Fibroblast of lung (primary cell): ENCODE data around the gene KCNJ6. TPM values are rescaled to one million over a fixed set of nuclear protein-coding genes. Genes with fewer than 3 reads are reported as not detected.
A peak's percentile ranks its signal among the peaks of the same experiment; 100 is the strongest.

Source experiments
- DNase-seq, 2 donors: peaks; one replicate each; pipeline versions ENCODE4 v3.0.0 to v3.0.0-alpha.2; 2010; ENCODE audit warnings: low read depth in 2 of 2
- H2AFZ ChIP-seq: 2 replicates; pipeline ENCODE4 v1.5.1; 2012; ENCODE audit warnings: low read length, control low read depth, inconsistent platforms
- H3K27ac ChIP-seq: 2 replicates; pipeline ENCODE4 v1.5.1; 2011; ENCODE audit warnings: low read length, control low read depth; ENCODE audit not compliant: insufficient read depth
- H3K27me3 ChIP-seq: 2 replicates; pipeline ENCODE4 v1.5.1; 2011; ENCODE audit warnings: mild to moderate bottlenecking, low read length; ENCODE audit not compliant: control insufficient read depth, insufficient read depth
- H3K36me3 ChIP-seq: 2 replicates; pipeline ENCODE4 v1.5.1; 2011; ENCODE audit warnings: low read length; ENCODE audit not compliant: control insufficient read depth, insufficient read depth
- H3K4me1 ChIP-seq: 2 replicates; pipeline ENCODE4 v1.5.1; 2011; ENCODE audit warnings: low read length; ENCODE audit not compliant: control insufficient read depth, insufficient read depth; ENCODE audit errors: extremely low read depth
- H3K4me2 ChIP-seq: 2 replicates; pipeline ENCODE4 v1.5.1; 2011; ENCODE audit warnings: low read length, control low read depth; ENCODE audit not compliant: insufficient read depth; ENCODE audit errors: extremely low read depth
- H3K4me3 ChIP-seq, 4 experiments: fragments of 200-600 bp in 1 of 4; sonication (generic) in 1 of 4; replicated peaks in 1 of 4; 2 replicates each; pipeline ENCODE4 v1.5.1; 2011 to 2016; ENCODE audit warnings: low read length in 4 of 4, low read depth in 3 of 4, mild to moderate bottlenecking in 3 of 4, control low read depth in 2 of 4, inconsistent platforms in 1 of 4, mixed read lengths in 1 of 4; ENCODE audit not compliant: insufficient read depth in 1 of 4; ENCODE audit errors: control extremely low read depth in 1 of 4
- H3K79me2 ChIP-seq: 2 replicates; pipeline ENCODE4 v1.5.1; 2012; ENCODE audit warnings: mild to moderate bottlenecking, low read length, inconsistent platforms; ENCODE audit not compliant: control insufficient read depth, insufficient read depth
- H3K9ac ChIP-seq: 2 replicates; pipeline ENCODE4 v1.5.1; 2011; ENCODE audit warnings: mild to moderate bottlenecking, low read length, control low read depth; ENCODE audit not compliant: insufficient read depth
- H3K9me3 ChIP-seq: 2 replicates; pipeline ENCODE4 v1.5.1; 2012; ENCODE audit warnings: low read depth, low read length; ENCODE audit not compliant: control insufficient read depth, insufficient read depth
- H4K20me1 ChIP-seq: 2 replicates; pipeline ENCODE4 v1.5.1; 2011; ENCODE audit warnings: low read length; ENCODE audit not compliant: control insufficient read depth, insufficient read depth; ENCODE audit errors: extremely low read depth
- EZH2 ChIP-seq: IDR thresholded peaks from 2 replicates; pipeline ENCODE4 v1.5.1; 2012; ENCODE audit warnings: low read length, control low read depth, mild to moderate bottlenecking; ENCODE audit errors: missing control alignments
- polyA plus RNA-seq, 2 donors: library from polyadenylated mRNA; depleted of rRNA in 1 of 2; stranded (reverse) in 1 of 2; unstranded in 1 of 2; fragments of >200 nt; gene quantifications; 2 replicates each; pipeline ENCODE4 v1.2.1, GENCODE V29; 2011 to 2012; ENCODE audit warnings: missing spikeins in 1 of 2
- total RNA-seq: library from RNA; depleted of rRNA; stranded (reverse); fragments of >200 nt; gene quantifications from 2 replicates; pipeline ENCODE4 v1.2.1, GENCODE V29; 2014
- TF ChIP-seq, protein P1 (sequence below), 2 donors: IDR thresholded peaks in 1 of 2; conservative IDR thresholded peaks in 1 of 2; 1 replicate in 1 of 2; 2 replicates in 1 of 2; pipeline ENCODE4 v1.5.1; 2011 to 2012; ENCODE audit warnings: low read length in 2 of 2, control low read depth in 1 of 2, inconsistent platforms in 1 of 2, low read depth in 1 of 2, mild to moderate bottlenecking in 1 of 2

KCNJ6 gene
- total and polyA plus RNA-seq, 2 donors (not counting 1 experiment from before 2014, with no cell fraction given), result under 0.01 to 7.6 TPM

DNA sequence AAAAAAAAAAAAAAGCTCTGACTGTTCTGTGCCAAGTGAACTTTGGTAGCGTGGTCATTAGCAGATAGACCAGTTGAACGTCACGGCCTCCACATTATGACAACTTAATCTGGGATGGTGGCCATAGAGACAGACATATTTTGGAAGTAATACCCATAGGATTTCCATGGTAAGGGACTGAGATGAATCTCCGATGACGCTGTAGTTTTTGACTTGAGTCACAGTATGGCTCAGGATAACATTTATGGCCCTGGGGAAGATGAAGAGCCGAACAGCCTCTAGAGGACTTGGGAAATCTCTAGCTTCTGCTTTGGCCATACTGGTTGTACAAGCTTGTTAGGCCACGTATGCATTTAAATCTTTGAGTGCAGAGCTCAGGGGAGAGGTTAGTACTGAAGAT is 214.0 kb downstream of the KCNJ6 start:
- no peaks in the 10 kb centered on the region for H3K27me3 ChIP-seq
- no peaks in the 10 kb centered on the region for H3K79me2 ChIP-seq
- H4K20me1 ChIP-seq, result no peaks in the 10 kb centered on the region

DNA sequence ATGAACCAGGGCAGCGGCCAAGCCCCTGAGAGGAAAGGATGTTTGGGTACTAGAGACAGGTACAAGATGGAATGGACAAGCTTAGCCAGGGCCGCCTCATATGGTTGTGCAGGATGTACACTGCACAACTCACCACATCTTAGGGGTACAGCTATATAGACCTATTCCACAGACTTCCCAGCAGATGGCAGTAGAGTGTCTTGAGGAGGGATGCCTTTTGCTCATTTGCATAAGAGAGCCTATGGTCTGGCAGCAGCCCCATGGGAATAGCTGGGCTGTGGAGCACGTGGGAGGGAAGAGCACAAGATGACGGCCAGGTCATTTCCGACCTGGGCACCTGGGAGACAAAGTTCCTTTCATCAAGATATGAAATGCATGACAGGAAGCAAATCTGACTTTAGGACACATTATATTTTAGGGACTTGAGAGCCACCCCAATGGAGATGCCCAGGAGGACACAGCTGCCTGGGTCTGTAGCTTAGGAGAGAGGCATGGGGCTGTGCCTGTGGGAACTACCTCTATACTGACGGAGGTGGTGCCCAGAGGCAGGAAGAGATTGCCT is 215.5 kb downstream of the KCNJ6 start:
- Histone ChIP-seq H3K27me3 (no peaks in the 10 kb centered on the region), H3K4me2 (no peak overlapping the region), H2AFZ (no peak overlapping the region), H3K27ac (no peak overlapping the region), H3K4me3 (no peak overlapping the region), H3K9ac (no peak overlapping the region), H4K20me1 (no peaks in the 10 kb centered on the region), H3K4me1 (no peaks in the 10 kb centered on the region), H3K79me2 (no peaks in the 10 kb centered on the region), H3K9me3 (no peaks in the 10 kb centered on the region), H3K36me3 (no peaks in the 10 kb centered on the region)
- DNase-seq, result peak; percentile 80 to 86
- TF ChIP-seq, protein P1, sequence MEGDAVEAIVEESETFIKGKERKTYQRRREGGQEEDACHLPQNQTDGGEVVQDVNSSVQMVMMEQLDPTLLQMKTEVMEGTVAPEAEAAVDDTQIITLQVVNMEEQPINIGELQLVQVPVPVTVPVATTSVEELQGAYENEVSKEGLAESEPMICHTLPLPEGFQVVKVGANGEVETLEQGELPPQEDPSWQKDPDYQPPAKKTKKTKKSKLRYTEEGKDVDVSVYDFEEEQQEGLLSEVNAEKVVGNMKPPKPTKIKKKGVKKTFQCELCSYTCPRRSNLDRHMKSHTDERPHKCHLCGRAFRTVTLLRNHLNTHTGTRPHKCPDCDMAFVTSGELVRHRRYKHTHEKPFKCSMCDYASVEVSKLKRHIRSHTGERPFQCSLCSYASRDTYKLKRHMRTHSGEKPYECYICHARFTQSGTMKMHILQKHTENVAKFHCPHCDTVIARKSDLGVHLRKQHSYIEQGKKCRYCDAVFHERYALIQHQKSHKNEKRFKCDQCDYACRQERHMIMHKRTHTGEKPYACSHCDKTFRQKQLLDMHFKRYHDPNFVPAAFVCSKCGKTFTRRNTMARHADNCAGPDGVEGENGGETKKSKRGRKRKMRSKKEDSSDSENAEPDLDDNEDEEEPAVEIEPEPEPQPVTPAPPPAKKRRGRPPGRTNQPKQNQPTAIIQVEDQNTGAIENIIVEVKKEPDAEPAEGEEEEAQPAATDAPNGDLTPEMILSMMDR (conservative IDR thresholded peaks at IDR 0.05 in 1 of 2, IDR thresholded peaks at IDR 0.05 in 1 of 2; ENCODE audit: low read depth in 1 of 2, low read length in 2 of 2), result peak; percentile 80 to 86
- no peak for TF ChIP-seq EZH2

More for the DNA sequence above, 214.0 kb downstream of the KCNJ6 start:
- Histone ChIP-seq H2AFZ (no peak overlapping the region), H3K9me3 (no peaks in the 10 kb centered on the region), H3K36me3 (no peaks in the 10 kb centered on the region), H3K4me3 (no peak overlapping the region), H3K9ac (no peak overlapping the region), H3K27ac (no peak overlapping the region), H3K4me1 (no peaks in the 10 kb centered on the region), H3K4me2 (no peak overlapping the region)
- DNase-seq, result no peak
- no peak for TF ChIP-seq EZH2
- TF ChIP-seq, protein P1 (conservative IDR thresholded peaks at IDR 0.05 in 1 of 2, IDR thresholded peaks at IDR 0.05 in 1 of 2; ENCODE audit: low read depth in 1 of 2, low read length in 2 of 2), result no peak

DNA sequence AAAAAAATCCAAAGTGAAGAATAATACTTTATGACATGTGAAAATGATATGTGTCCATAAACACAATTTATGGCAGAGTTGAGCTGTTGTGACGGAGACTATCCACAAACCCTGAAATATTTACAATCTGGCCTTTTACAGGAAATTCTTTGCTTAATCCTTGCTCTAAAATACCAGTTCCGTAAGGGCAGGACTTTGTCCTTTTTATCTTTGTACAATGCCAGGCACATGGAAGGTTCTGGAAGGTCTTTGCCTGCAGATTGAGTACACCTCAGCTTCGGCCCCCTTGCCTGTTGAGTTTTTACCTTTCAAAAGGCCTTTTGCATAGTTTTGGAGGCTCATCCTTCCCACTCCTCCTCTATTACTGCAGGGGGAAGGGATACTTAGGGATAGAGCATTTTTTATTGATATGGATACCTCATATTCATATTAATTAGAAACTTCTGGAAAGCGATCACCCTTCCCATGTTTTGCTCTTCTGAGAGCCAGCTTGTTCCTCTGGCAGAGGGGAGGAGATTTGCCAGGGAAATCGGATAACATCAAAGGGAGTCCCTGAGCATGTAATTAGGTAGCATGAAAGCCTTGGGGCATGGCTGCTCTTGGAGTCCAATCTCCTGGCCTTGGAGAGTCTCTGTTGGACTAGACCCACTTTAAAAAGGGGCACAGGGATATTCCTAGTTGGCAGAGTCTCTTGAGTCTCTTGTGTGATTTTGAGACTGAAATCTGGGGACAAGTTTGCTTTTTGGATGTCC is 217.1 kb downstream of the KCNJ6 start:
- no peak for DNase-seq
- TF ChIP-seq EZH2, result no peak
- TF ChIP-seq, protein P1 (conservative IDR thresholded peaks at IDR 0.05 in 1 of 2, IDR thresholded peaks at IDR 0.05 in 1 of 2; ENCODE audit: low read depth in 1 of 2, low read length in 2 of 2), result no peak

More for the DNA sequence above, 217.1 kb downstream of the KCNJ6 start:
- no peak overlapping the region for H2AFZ ChIP-seq
- no peaks in the 10 kb centered on the region for H3K36me3 ChIP-seq
- H3K4me1 ChIP-seq, result no peaks in the 10 kb centered on the region
- H4K20me1 ChIP-seq, result no peaks in the 10 kb centered on the region
- no peaks in the 10 kb centered on the region for H3K79me2 ChIP-seq
- H3K27me3 ChIP-seq, result no peaks in the 10 kb centered on the region
- H3K27ac ChIP-seq, result no peak overlapping the region
- no peaks in the 10 kb centered on the region for H3K9me3 ChIP-seq
- H3K4me3 ChIP-seq, result no peak overlapping the region
- H3K4me2 ChIP-seq, result no peak overlapping the region
- H3K9ac ChIP-seq, result no peak overlapping the region
